HL-60 (cell line): ENCODE results near the gene C22orf39.

Source experiments
- DNase-seq, 2 experiments: peaks; one replicate each; pipeline ENCODE4 v3.0.0-alpha.2; 2010 to 2020; ENCODE audit warnings: low read depth in 1 of 2, low spot score in 1 of 2
- H3K27ac ChIP-seq: fragments of 250-450 bp; sonication (Bioruptor Pico); replicated peaks from 2 replicates; pipeline ENCODE4 v1.5.1; 2020; ENCODE audit warnings: mild to moderate bottlenecking, moderate library complexity
- H3K27me3 ChIP-seq: fragments of 250-450 bp; sonication (Bioruptor Pico); 2 replicates; pipeline ENCODE4 v1.5.1; 2021; ENCODE audit warnings: mild to moderate bottlenecking, moderate library complexity; ENCODE audit not compliant: insufficient read depth, poor library complexity, severe bottlenecking
- H3K4me3 ChIP-seq: replicated peaks from 2 replicates; pipeline ENCODE4 v1.5.1; 2011; ENCODE audit warnings: mild to moderate bottlenecking, control low read depth, low read length; ENCODE audit not compliant: insufficient read depth
- CTCF ChIP-seq: IDR thresholded peaks from one replicate; pipeline ENCODE4 v1.5.1; 2011; ENCODE audit warnings: low read length, control low read depth, inconsistent platforms; ENCODE audit not compliant: insufficient read depth
- GABPA ChIP-seq: IDR thresholded peaks from 2 replicates; pipeline ENCODE4 v1.6.1; 2012; ENCODE audit warnings: low read depth
- POLR2AphosphoS5 ChIP-seq: IDR thresholded peaks from 2 replicates; pipeline ENCODE4 v1.6.1; 2012; ENCODE audit warnings: low read depth
- SPI1 ChIP-seq: IDR thresholded peaks from 2 replicates; pipeline ENCODE4 v1.6.1; 2012; ENCODE audit warnings: low read depth, mild to moderate bottlenecking, borderline replicate concordance
- TF ChIP-seq, protein P1 (sequence below): IDR thresholded peaks from 2 replicates; pipeline ENCODE4 v1.6.1; 2012; ENCODE audit warnings: low read depth; ENCODE audit not compliant: insufficient replicate concordance

Gene C22orf39

GRCh38 chr22:19406846-19407245 lies 40.7 kb downstream of the C22orf39 start:
- TF ChIP-seq CTCF (no peak), GABPA (no peak), POLR2AphosphoS5 (no peak), SPI1 (no peak)
- TF ChIP-seq, protein P1, sequence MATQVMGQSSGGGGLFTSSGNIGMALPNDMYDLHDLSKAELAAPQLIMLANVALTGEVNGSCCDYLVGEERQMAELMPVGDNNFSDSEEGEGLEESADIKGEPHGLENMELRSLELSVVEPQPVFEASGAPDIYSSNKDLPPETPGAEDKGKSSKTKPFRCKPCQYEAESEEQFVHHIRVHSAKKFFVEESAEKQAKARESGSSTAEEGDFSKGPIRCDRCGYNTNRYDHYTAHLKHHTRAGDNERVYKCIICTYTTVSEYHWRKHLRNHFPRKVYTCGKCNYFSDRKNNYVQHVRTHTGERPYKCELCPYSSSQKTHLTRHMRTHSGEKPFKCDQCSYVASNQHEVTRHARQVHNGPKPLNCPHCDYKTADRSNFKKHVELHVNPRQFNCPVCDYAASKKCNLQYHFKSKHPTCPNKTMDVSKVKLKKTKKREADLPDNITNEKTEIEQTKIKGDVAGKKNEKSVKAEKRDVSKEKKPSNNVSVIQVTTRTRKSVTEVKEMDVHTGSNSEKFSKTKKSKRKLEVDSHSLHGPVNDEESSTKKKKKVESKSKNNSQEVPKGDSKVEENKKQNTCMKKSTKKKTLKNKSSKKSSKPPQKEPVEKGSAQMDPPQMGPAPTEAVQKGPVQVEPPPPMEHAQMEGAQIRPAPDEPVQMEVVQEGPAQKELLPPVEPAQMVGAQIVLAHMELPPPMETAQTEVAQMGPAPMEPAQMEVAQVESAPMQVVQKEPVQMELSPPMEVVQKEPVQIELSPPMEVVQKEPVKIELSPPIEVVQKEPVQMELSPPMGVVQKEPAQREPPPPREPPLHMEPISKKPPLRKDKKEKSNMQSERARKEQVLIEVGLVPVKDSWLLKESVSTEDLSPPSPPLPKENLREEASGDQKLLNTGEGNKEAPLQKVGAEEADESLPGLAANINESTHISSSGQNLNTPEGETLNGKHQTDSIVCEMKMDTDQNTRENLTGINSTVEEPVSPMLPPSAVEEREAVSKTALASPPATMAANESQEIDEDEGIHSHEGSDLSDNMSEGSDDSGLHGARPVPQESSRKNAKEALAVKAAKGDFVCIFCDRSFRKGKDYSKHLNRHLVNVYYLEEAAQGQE: no peak
- H3K27me3 ChIP-seq: no peaks in the 10 kb centered on the region
- no peak for DNase-seq
- no peak overlapping the region for H3K27ac ChIP-seq
- H3K4me3 ChIP-seq: no peak overlapping the region

- TF ChIP-seq POLR2AphosphoS5 (no peak), SPI1 (no peak), CTCF (no peak), GABPA (no peak)
- TF ChIP-seq, protein P1: no peak
These were observed 41.2 kb downstream of the C22orf39 start for GRCh38 chr22:19406281-19406811.

DNA sequence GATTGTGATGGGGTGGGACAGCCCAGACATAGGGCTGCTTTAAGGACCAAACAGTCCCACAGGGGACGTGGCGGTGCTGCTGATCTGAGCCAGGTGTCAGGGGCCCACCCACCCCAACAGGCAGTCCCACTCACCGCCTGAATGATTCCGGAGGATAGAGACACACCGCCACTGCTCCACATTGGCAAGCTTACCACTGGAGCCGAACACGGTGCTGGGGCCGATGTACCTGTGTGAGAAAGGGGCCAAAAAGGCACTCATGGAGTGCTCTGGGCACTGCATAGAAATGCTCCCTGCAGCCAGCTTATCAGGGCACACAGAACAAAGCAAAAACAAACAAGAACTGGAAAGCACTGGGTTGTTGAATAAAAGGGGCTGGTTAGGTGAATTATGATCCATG lies 41.9 kb downstream of the C22orf39 start:
- no peak overlapping the region for H3K27ac ChIP-seq
- no peaks in the 10 kb centered on the region for H3K27me3 ChIP-seq
- H3K4me3 ChIP-seq: no peak overlapping the region
- no peak for DNase-seq
- TF ChIP-seq SPI1: no peak
- TF ChIP-seq CTCF: no peak
- TF ChIP-seq POLR2AphosphoS5: no peak
- no peak for TF ChIP-seq GABPA
- TF ChIP-seq, protein P1: no peak

More at GRCh38 chr22:19406281-19406811, 41.2 kb downstream of the C22orf39 start:
- no peaks in the 10 kb centered on the region for H3K27me3 ChIP-seq
- H3K4me3 ChIP-seq: no peak overlapping the region
- DNase-seq: no peak
- no peak overlapping the region for H3K27ac ChIP-seq
